Esophagus squamous epithelium (tissue), 5 donors: ENCODE data around the gene ATRNL1. TPM values are rescaled to one million over a fixed set of nuclear protein-coding genes. Genes with fewer than 3 reads are reported as not detected.

Experiments used
- DNase-seq: peaks from one replicate; lab custom pipeline; 2025; lab: John Stamatoyannopoulos, UW
- H3K27ac ChIP-seq, 4 donors: fragments of 200-600 bp; sonication (generic); one replicate each; pipeline ENCODE4 v1.5.1; 2016 to 2019; ENCODE audit warnings: mild to moderate bottlenecking in 1 of 4
- H3K27me3 ChIP-seq, 4 donors: fragments of 200-600 bp; sonication (generic); 1 replicate in 3 of 4; 2 replicates in 1 of 4; pipeline versions ENCODE4 v1.5.1 to v1.6.0; 2017 to 2021; ENCODE audit warnings: antibody characterized with exemption in 1 of 4
- H3K36me3 ChIP-seq, 3 donors: fragments of 200-600 bp; sonication (generic); one replicate each; pipeline ENCODE4 v1.5.1; 2016 to 2019
- H3K4me1 ChIP-seq, 3 donors: fragments of 200-600 bp; sonication (generic); one replicate each; pipeline ENCODE4 v1.5.1; 2017 to 2019
- H3K4me3 ChIP-seq, 4 donors: fragments of 200-600 bp; sonication (generic); 1 replicate in 3 of 4; 2 replicates in 1 of 4; pipeline ENCODE4 v1.5.1; 2016 to 2019; ENCODE audit warnings: mild to moderate bottlenecking in 2 of 4, moderate library complexity in 1 of 4
- H3K9me3 ChIP-seq, 3 donors: fragments of 200-600 bp; sonication (generic); one replicate each; pipeline ENCODE4 v1.5.1; 2016 to 2019
- POLR2A ChIP-seq, 4 donors: fragments of 450-650 bp; IDR thresholded peaks; one replicate each; pipeline ENCODE4 v1.6.1; 2017; ENCODE audit warnings: antibody characterized with exemption in 4 of 4, mild to moderate bottlenecking in 4 of 4, moderate library complexity in 3 of 4
- WGBS, 2 donors: methylation state at CpG; one replicate each; pipeline ENCODE4 v1.1.5; 2018; 5-methylcytosine and 5-hydroxymethylcytosine counted together
- intact Hi-C: fragments of 100-400 bp; cut with DNase I; formaldehyde crosslinking; loops from one replicate; pipeline ENCODE4 v1.15.0; 2022
- total RNA-seq, 4 donors: library from RNA; depleted of rRNA; stranded (reverse); fragments of >200 nt; gene quantifications; one replicate each; pipeline ENCODE4 v1.1.0, GENCODE V29; 2016
- TF ChIP-seq, protein P1 (sequence below), 6 experiments: fragments of 450-650 bp in 4 of 6; fragments of 200-600 bp in 2 of 6; sonication (generic) in 2 of 6; IDR thresholded peaks; one replicate each; pipeline ENCODE4 v1.5.1; 2016 to 2019; ENCODE audit warnings: antibody characterized with exemption in 6 of 6, mild to moderate bottlenecking in 4 of 6, moderate library complexity in 4 of 6
- donor health status: DM: yes; HTN: yes; CAD: no.

The ATRNL1 gene, protein sequence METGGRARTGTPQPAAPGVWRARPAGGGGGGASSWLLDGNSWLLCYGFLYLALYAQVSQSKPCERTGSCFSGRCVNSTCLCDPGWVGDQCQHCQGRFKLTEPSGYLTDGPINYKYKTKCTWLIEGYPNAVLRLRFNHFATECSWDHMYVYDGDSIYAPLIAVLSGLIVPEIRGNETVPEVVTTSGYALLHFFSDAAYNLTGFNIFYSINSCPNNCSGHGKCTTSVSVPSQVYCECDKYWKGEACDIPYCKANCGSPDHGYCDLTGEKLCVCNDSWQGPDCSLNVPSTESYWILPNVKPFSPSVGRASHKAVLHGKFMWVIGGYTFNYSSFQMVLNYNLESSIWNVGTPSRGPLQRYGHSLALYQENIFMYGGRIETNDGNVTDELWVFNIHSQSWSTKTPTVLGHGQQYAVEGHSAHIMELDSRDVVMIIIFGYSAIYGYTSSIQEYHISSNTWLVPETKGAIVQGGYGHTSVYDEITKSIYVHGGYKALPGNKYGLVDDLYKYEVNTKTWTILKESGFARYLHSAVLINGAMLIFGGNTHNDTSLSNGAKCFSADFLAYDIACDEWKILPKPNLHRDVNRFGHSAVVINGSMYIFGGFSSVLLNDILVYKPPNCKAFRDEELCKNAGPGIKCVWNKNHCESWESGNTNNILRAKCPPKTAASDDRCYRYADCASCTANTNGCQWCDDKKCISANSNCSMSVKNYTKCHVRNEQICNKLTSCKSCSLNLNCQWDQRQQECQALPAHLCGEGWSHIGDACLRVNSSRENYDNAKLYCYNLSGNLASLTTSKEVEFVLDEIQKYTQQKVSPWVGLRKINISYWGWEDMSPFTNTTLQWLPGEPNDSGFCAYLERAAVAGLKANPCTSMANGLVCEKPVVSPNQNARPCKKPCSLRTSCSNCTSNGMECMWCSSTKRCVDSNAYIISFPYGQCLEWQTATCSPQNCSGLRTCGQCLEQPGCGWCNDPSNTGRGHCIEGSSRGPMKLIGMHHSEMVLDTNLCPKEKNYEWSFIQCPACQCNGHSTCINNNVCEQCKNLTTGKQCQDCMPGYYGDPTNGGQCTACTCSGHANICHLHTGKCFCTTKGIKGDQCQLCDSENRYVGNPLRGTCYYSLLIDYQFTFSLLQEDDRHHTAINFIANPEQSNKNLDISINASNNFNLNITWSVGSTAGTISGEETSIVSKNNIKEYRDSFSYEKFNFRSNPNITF (N-terminal part only)
- 10 to 100 TPM in 1 of 4 donors, 1 to 10 TPM in 2, under 1 TPM in 1; 0.64 to 15.1 (median 2.6) TPM for total RNA-seq

DNA sequence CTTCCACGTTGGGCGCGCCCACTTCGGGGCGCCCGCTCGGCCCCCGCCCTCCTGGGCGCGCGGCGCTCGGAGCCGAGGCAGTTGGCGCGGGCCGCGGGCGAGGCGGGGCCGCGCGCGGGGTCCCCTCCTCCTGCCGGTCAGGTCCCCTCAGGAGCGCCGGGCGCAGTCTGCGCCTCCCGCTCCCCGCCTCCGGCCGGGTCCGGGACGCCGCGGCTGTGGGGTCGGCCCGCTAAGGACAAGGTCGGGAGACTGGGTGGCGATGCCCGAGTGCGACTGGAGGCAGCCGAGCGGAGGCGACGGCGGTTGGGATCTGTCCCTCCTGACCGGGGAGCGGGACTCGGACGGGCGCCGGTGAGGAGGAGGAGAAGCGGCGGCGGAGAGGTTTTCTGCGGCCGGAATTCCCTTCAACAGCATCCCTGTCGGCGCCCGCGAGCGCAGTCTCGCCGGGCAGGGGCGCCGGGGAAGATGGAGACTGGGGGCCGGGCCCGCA, at the start of gene ATRNL1:
Gene ATRNL1, plus strand, starts transcription at position 80 of the 490 bp plus-strand sequence. Its CDS starts 386 bp downstream, at position 466.
- H3K36me3 ChIP-seq: no peaks in the 10 kb centered on the region
- peak in 1 of 4 donors; percentile 17 for TF ChIP-seq POLR2A (IDR thresholded peaks at IDR 0.05)
- TF ChIP-seq, protein P1, sequence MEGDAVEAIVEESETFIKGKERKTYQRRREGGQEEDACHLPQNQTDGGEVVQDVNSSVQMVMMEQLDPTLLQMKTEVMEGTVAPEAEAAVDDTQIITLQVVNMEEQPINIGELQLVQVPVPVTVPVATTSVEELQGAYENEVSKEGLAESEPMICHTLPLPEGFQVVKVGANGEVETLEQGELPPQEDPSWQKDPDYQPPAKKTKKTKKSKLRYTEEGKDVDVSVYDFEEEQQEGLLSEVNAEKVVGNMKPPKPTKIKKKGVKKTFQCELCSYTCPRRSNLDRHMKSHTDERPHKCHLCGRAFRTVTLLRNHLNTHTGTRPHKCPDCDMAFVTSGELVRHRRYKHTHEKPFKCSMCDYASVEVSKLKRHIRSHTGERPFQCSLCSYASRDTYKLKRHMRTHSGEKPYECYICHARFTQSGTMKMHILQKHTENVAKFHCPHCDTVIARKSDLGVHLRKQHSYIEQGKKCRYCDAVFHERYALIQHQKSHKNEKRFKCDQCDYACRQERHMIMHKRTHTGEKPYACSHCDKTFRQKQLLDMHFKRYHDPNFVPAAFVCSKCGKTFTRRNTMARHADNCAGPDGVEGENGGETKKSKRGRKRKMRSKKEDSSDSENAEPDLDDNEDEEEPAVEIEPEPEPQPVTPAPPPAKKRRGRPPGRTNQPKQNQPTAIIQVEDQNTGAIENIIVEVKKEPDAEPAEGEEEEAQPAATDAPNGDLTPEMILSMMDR (IDR thresholded peaks at IDR 0.05): no peak
- intact Hi-C loops: no loop called here
- peak within 1 kb of the TSS; percentile 62 to 82 (median 74) for H3K27ac ChIP-seq
- H3K27me3 ChIP-seq: peaks cover 0 to 67% (median 0%) of the 10 kb centered on the region in 4 donors
- no peak for DNase-seq
- H3K4me3 ChIP-seq: peak within 1 kb of the TSS; percentile 53 to 83 (median 62)
- WGBS, 2 donors: no CpG with 5 or more reads among the region's 70 CpGs
- H3K4me1 ChIP-seq: peaks cover 3 to 31% (median 8%) of the 10 kb centered on the region in 3 donors
- no peaks in the 10 kb centered on the region for H3K9me3 ChIP-seq

DNA sequence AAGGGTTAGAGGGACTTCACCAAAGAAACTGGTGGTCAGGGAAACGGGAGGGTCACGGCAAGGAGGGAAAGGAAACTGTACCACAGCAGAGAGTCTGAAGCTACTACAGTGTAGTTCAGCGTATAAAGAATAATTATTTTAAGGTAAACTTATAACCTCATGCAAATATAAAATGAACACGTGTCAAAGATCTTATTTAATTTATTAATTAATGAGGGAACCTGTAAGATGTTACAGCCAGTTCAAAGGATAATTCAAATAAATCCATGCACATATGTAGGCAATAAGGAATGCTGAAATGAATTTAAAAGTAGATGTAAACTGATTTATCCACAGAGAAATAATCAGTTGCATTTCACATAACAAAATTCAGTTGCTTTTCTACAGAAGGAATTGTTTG, 49.4 kb upstream of the ATRNL1 start:
- no peaks in the 10 kb centered on the region for H3K9me3 ChIP-seq
- H3K4me1 ChIP-seq: no peaks in the 10 kb centered on the region
- DNase-seq: no peak
- no peak overlapping the region for H3K27ac ChIP-seq
- WGBS, 2 donors: 73 to 82% methylated on average over 4 of the region's 4 CpGs
- no peaks in the 10 kb centered on the region for H3K27me3 ChIP-seq
- no peaks in the 10 kb centered on the region for H3K36me3 ChIP-seq
- no peak for TF ChIP-seq POLR2A (IDR thresholded peaks at IDR 0.05)
- TF ChIP-seq, protein P1 (IDR thresholded peaks at IDR 0.05): no peak
- intact Hi-C loops: no loop called here
- no peak overlapping the region for H3K4me3 ChIP-seq

DNA sequence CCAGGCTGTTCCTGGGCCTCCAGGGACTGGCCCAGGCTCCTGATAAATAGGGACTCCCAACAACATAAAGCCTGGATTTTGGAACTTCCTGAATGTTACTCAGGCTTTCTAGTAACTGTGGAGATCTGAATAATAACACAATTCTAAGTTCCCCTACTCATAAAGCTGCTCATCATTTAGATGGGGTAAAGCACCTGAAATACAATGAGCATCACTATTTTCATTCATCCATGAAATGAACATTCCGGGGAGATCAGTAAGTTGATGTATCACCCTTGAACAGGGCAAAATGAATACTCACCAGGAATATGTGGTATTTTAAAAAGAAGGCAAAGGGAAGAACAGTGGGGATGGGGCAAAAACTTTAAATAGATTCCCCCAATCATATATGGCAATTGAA, 48.3 kb upstream of the ATRNL1 start:
- TF ChIP-seq POLR2A (IDR thresholded peaks at IDR 0.05): no peak
- TF ChIP-seq, protein P1 (IDR thresholded peaks at IDR 0.05): no peak
- H3K4me3 ChIP-seq: no peak overlapping the region
- DNase-seq: no peak
- H3K27ac ChIP-seq: no peak overlapping the region
- intact Hi-C loops: no loop called here
- H3K4me1 ChIP-seq: no peaks in the 10 kb centered on the region
- no peaks in the 10 kb centered on the region for H3K9me3 ChIP-seq
- H3K36me3 ChIP-seq: no peaks in the 10 kb centered on the region
- 72 to 82% methylated on average over 1 of the region's 1 CpG for WGBS, 2 donors
- no peaks in the 10 kb centered on the region for H3K27me3 ChIP-seq

DNA sequence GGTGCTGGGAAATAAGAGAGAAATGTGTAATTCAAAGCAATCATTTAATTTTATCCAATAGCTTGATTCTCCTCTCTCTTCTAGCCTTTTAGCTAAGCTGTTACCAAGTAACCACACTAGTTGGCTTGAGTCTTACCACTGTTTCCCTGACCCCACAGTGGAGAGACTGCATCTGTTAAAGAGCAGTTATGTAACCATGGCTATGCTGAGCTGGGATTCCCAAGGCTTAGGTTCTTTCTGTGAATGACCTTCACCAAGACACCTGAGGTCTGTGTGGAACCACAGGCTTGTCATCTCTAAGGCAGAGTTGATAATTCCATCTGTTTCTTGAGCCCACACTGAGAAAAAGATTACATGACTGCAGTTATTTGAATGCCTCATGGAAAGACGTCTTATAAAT, 47.7 kb upstream of the ATRNL1 start:
- H3K4me1 ChIP-seq: no peaks in the 10 kb centered on the region
- no peak overlapping the region for H3K4me3 ChIP-seq
- H3K9me3 ChIP-seq: no peaks in the 10 kb centered on the region
- DNase-seq: no peak
- WGBS, 2 donors: 42 to 59% methylated on average over 1 of the region's 1 CpG
- TF ChIP-seq, protein P1 (IDR thresholded peaks at IDR 0.05): no peak
- no peak for TF ChIP-seq POLR2A (IDR thresholded peaks at IDR 0.05)
- H3K36me3 ChIP-seq: no peaks in the 10 kb centered on the region
- no peaks in the 10 kb centered on the region for H3K27me3 ChIP-seq
- intact Hi-C loops: no loop called here
- no peak overlapping the region for H3K27ac ChIP-seq
